Ascending aorta (tissue), 2 donors: ENCODE data around the gene SPCS1. TPM values are rescaled to one million over a fixed set of nuclear protein-coding genes. Genes with fewer than 3 reads are reported as not detected.
"Not testable (repeated sequence)": the region's sequence is repeated elsewhere in the genome, so short reads cannot be mapped to it uniquely, and the experiment has no call there.

ENCODE experiments used
- DNase-seq, 2 donors: peaks; one replicate each; pipeline ENCODE4 v3.0.0-alpha.2; 2019; ENCODE audit warnings: low spot score in 2 of 2
- H3K27ac ChIP-seq, 2 donors: fragments of 200-600 bp; sonication (generic); one replicate each; pipeline ENCODE4 v1.5.1; 2016 to 2017; ENCODE audit warnings: mild to moderate bottlenecking in 1 of 2
- H3K27me3 ChIP-seq: fragments of 200-600 bp; sonication (generic); one replicate; pipeline ENCODE4 v1.5.1; 2017
- H3K36me3 ChIP-seq, 2 donors: fragments of 200-600 bp; sonication (generic); one replicate each; pipeline ENCODE4 v1.5.1; 2016
- H3K4me1 ChIP-seq, 2 donors: fragments of 200-600 bp; sonication (generic); one replicate each; pipeline ENCODE4 v1.5.1; 2016 to 2017; ENCODE audit warnings: mild to moderate bottlenecking in 1 of 2
- H3K4me3 ChIP-seq, 2 donors: fragments of 200-600 bp; sonication (generic); one replicate each; pipeline ENCODE4 v1.5.1; 2016 to 2017; ENCODE audit warnings: mild to moderate bottlenecking in 1 of 2
- H3K9me3 ChIP-seq, 2 donors: fragments of 200-600 bp; sonication (generic); one replicate each; pipeline ENCODE4 v1.5.1; 2016
- intact Hi-C: fragments of 100-400 bp; cut with DNase I; formaldehyde crosslinking; loops from one replicate; pipeline ENCODE4 v1.15.1; 2023
- total RNA-seq: library from RNA; depleted of rRNA; stranded (reverse); fragments of >200 nt; gene quantifications from one replicate; pipeline ENCODE4 v1.1.0, GENCODE V29; 2016
- TF ChIP-seq, protein P1 (sequence below), 3 experiments: fragments of 200-600 bp in 2 of 3; fragments of 450-650 bp in 1 of 3; sonication (generic) in 2 of 3; IDR thresholded peaks; one replicate each; pipeline ENCODE4 v1.5.1; 2016 to 2019; ENCODE audit warnings: antibody characterized with exemption in 3 of 3, mild to moderate bottlenecking in 1 of 3, moderate library complexity in 1 of 3

SPCS1 gene
- total RNA-seq = 170 TPM

DNA sequence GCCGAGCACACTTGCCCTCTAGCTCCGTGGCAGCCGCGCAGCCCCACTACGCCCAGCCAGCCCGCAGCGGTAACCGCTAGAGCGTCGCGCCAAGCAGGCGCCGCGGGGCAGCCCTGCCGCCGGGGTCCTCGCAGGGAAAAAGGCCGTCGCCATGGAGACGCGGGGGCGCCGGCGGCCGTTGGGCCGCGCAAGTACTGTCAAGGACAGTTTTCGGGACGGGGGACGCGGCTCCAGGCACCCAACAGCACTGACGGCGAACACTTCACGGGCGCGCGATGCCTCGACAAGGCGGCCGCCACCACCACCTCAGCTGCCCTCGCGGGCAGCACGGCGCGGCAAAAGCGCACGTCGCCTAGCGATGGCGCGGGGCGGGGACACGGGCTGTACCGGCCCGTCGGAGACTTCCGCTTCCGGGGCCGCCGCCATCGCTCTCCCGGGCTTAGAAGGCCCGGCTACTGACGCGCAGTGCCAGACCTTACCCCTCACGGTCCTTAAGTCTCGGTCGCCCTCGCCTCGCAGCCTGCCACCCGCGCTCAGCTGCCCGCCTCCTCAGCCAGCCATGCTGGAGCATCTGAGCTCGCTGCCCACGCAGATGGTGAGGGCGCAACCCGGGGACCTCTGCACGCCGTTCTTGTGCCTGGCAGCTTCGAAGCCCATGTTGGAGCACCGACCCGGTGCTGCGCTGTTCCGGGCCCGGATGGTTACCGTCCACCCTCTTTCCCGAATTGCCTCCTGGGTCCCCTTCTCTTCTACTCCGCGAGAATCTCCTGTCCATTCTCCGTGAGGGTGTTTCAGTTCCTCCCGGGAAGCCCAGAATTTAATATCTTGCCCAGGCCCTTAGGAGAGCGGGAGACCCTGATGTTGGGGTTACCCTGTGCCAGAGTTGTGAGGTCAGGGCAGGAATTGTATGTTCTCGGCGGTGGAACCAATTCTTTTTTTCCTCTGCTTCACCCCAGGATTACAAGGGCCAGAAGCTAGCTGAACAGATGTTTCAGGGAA is at the start of gene SPCS1, which contains the start of gene GLT8D1:
TSS of gene SPCS1 (plus strand) at position 419 of the 999 bp plus-strand sequence. CDS start at position 560, 141 bp downstream.
TSS of gene GLT8D1 (minus strand) at position 104 of the 999 bp plus-strand sequence. CDS start 5,331 bp downstream, outside the sequence.
- Histone ChIP-seq H3K9me3 (no peaks in the 10 kb centered on the region), H3K4me3 (peak within 1 kb of the TSS; percentile 85 to 86), H3K27ac (peak within 1 kb of the TSS; percentile 85 to 89), H3K4me1 (peaks cover 10 to 23% of the 10 kb centered on the region in 2 donors), H3K36me3 (peaks cover 0 to 9% of the 10 kb centered on the region in 2 donors), H3K27me3 (no peaks in the 10 kb centered on the region)
- TF ChIP-seq, protein P1, sequence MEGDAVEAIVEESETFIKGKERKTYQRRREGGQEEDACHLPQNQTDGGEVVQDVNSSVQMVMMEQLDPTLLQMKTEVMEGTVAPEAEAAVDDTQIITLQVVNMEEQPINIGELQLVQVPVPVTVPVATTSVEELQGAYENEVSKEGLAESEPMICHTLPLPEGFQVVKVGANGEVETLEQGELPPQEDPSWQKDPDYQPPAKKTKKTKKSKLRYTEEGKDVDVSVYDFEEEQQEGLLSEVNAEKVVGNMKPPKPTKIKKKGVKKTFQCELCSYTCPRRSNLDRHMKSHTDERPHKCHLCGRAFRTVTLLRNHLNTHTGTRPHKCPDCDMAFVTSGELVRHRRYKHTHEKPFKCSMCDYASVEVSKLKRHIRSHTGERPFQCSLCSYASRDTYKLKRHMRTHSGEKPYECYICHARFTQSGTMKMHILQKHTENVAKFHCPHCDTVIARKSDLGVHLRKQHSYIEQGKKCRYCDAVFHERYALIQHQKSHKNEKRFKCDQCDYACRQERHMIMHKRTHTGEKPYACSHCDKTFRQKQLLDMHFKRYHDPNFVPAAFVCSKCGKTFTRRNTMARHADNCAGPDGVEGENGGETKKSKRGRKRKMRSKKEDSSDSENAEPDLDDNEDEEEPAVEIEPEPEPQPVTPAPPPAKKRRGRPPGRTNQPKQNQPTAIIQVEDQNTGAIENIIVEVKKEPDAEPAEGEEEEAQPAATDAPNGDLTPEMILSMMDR (IDR thresholded peaks at IDR 0.05) = no peak
- intact Hi-C loops = loop anchor here (1.0 to 10.0 kb wide), 3 partner anchors 20 to 1179 kb away; partner anchors contain the start of genes ACTR8, GNL3, PARP3 and RRP9
- peak in 1 of 2 donors; percentile 89 for DNase-seq

DNA sequence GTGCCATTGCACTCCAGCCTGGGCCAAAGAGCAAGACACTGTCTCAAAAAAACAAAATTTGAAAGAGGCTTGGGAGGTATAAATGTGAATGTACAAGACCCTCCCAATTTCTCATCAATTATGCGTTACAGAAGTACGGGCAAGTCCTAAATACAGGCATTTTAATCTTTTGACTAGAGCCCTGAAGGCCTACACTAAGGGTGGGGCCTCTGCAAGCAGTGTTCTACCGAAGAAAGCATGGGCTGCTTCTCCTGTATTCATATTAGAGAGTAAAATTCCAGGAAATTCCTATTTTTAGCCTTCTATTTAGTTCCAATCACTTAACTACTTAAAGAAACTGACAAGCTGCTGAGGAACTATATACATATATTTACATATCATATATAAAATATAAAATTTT is 45.9 kb upstream of the SPCS1 start:
- no peak for DNase-seq
- H3K4me1 ChIP-seq = no peaks in the 10 kb centered on the region
- H3K4me3 ChIP-seq = no peak overlapping the region
- TF ChIP-seq, protein P1 (IDR thresholded peaks at IDR 0.05) = no peak
- no peak overlapping the region for H3K27ac ChIP-seq
- H3K36me3 ChIP-seq = peaks cover 62 to 70% of the 10 kb centered on the region in 2 donors
- H3K9me3 ChIP-seq = no peaks in the 10 kb centered on the region
- no peaks in the 10 kb centered on the region for H3K27me3 ChIP-seq
- intact Hi-C loops = no loop called here

DNA sequence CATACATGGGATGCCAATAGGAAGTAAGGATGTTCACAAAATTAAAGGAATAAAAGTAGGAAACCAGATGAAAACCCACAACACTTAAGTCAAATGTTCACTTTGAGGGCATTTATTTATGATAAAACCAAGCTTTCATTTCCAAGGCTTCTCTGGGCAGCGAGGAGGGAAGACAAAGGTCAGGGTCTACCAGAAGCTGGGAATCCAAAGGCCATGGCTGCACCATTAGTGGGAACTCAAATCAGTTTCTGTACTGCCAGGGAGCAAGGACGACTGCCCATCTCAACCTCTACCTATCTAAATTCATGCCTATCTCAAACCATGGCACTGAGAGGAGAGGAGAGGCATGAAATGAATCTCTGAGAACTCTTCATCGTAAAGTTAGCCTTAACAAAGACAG is 42.8 kb upstream of the SPCS1 start:
- intact Hi-C loops = no loop called here
- Histone ChIP-seq H3K36me3 (peaks cover 61 to 71% of the 10 kb centered on the region in 2 donors), H3K4me3 (no peak overlapping the region), H3K4me1 (no peaks in the 10 kb centered on the region), H3K27me3 (no peaks in the 10 kb centered on the region), H3K9me3 (no peaks in the 10 kb centered on the region), H3K27ac (no peak overlapping the region)
- no peak for DNase-seq
- TF ChIP-seq, protein P1 (IDR thresholded peaks at IDR 0.05) = no peak

DNA sequence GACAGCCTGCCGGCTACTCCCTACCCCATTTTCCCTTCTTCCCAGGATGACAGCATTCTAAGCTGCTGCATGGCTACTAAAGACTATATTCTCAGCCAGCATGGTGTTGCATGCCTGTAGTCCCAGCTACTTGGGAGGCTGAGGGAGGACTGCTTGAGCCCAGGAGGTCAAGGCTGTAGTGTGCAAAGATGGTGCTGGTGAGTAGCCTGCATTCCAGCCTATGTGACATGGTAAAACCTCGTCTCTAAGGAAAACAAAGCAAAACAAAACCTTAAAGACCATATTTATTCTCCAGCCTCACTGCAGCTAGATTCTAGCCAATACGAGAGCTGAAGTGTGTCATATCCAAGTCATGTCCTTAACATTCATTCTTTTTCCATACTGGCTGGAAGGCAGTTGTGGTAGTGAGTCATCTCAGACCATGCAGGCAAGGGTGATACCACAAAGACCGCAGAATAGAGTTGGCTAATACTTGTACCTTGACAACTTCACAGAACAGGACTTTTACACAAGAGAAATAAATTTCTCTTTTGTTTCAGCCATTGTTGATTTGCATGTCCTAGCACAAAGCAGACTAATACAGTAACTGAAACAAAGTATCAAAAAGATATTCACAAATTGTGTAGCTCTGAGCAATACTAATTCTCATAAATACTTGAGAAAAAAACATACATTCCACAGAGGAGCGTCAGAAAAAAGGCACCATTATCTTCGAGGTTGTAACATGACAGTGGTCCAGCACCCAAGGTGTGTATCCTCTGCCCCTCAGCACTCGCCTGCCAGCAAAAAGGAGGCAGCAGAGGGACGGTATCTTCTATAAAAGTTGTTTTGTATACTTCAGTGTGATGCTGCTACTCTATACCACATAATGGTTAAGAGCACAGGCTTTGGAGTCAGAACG is 35.0 kb upstream of the SPCS1 start:
- peaks cover 28 to 60% of the 10 kb centered on the region in 2 donors for H3K36me3 ChIP-seq
- H3K4me1 ChIP-seq = peaks cover 0 to 9% of the 10 kb centered on the region in 2 donors
- H3K27ac ChIP-seq = peak overlapping the region; percentile 59 to 70
- TF ChIP-seq, protein P1 (IDR thresholded peaks at IDR 0.05) = no peak
- no peaks in the 10 kb centered on the region for H3K27me3 ChIP-seq
- intact Hi-C loops = loop anchor here (1.0 kb wide), 1 partner anchor 15 kb away; the partner anchor contains the start of gene GNL3
- no peaks in the 10 kb centered on the region for H3K9me3 ChIP-seq
- DNase-seq = peak in 1 of 2 donors; percentile 77
- H3K4me3 ChIP-seq = peak overlapping the region in 1 of 2 donors; percentile 4

DNA sequence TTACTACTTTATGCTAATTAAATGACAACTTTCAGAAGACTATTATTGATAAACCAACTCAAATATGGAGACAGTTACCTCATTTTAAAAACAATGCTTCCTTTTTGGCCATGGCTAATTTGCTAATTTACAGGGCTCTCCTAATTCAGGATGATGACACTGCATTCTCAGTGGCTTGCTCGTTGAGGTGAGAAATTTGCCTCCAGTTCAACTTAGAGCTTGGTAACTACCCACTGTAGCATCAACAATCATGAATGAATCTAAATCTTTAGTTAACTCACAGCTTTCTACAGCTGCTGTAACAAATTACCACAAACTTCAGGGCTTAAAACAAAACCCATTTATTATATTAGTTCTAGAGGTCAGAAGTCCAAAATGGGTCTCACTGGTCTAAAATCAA is 34.2 kb upstream of the SPCS1 start:
- no peak for DNase-seq
- intact Hi-C loops = loop anchor here (1.0 kb wide), 1 partner anchor 15 kb away; the partner anchor contains the start of gene GNL3
- Histone ChIP-seq H3K36me3 (peaks cover 21 to 56% of the 10 kb centered on the region in 2 donors), H3K27ac (peak overlapping the region; percentile 59 to 70), H3K4me1 (peaks cover 0 to 9% of the 10 kb centered on the region in 2 donors), H3K27me3 (no peaks in the 10 kb centered on the region), H3K4me3 (no peak overlapping the region), H3K9me3 (no peaks in the 10 kb centered on the region)
- TF ChIP-seq, protein P1 (IDR thresholded peaks at IDR 0.05) = no peak

DNA sequence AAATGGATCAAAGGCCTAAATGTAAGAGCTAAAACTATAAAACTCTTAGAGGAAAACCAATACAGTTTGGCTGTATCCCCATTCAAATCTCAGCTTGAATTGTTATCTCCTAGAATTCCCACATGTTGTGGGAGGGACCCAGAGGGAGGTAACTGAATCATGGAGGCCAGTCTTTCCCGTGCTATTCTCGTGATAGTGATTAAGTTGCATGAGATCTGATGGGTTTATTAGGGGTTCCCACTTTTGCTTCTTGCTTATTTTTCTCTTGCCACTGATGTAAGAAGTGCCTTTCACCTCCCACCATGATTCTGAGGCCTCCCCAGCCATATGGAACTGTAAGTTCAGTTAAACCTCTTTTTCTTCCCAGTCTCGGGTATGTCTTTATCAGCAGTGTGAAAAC is 29.7 kb upstream of the SPCS1 start:
- peaks cover 35 to 75% of the 10 kb centered on the region in 2 donors for H3K36me3 ChIP-seq
- H3K9me3 ChIP-seq, intact Hi-C loops, H3K4me1 ChIP-seq, H3K4me3 ChIP-seq, H3K27me3 ChIP-seq, H3K27ac ChIP-seq, DNase-seq: not testable (repeated sequence)
